Caco-2 (cell line): ENCODE data around the gene HIRA. TPM values are rescaled to one million over a fixed set of nuclear protein-coding genes. Genes with fewer than 3 reads are reported as not detected.

Experiments
- BruUV-seq: library from RNA; stranded (reverse); fragments of 400-500 nt; replicated peaks from 2 replicates; lab custom pipeline; 2021; lab: Mats Ljungman, UMichigan
- CTCF ChIA-PET: fragments of 300-600 bp; sonication (Branson Sonifier 250); formaldehyde crosslinking; loops from one replicate; lab custom pipeline; 2022; ENCODE audit warnings: antibody characterized with exemption; lab: Charles Lee
- POLR2A ChIA-PET: fragments of 300-600 bp; sonication (Branson Sonifier 250); formaldehyde crosslinking; loops from one replicate; lab custom pipeline; 2022; ENCODE audit warnings: antibody characterized with exemption; lab: Charles Lee
- DNase-seq, 2 experiments: peaks; one replicate each; pipeline versions ENCODE4 v3.0.0 to v3.0.0-alpha.2; 2020 to 2022
- H3K27me3 ChIP-seq: replicated peaks from 2 replicates; pipeline ENCODE4 v1.6.0; 2011; ENCODE audit warnings: low read length; ENCODE audit not compliant: control insufficient read depth, insufficient read depth
- H3K36me3 ChIP-seq: 2 replicates; pipeline ENCODE4 v1.5.1; 2011; ENCODE audit warnings: low read length; ENCODE audit not compliant: control insufficient read depth, insufficient read depth
- H3K4me1 ChIP-seq: fragments of 250-450 bp; sonication (Bioruptor Pico); 2 replicates; pipeline ENCODE4 v1.5.1; 2020; ENCODE audit warnings: mild to moderate bottlenecking
- H3K4me3 ChIP-seq: 2 replicates; pipeline ENCODE4 v1.5.1; 2011; ENCODE audit warnings: low read depth, mild to moderate bottlenecking, control low read depth, low read length
- H3K9me3 ChIP-seq: fragments of 250-450 bp; sonication (Bioruptor Pico); 2 replicates; pipeline ENCODE4 v1.5.1; 2020; ENCODE audit warnings: mild to moderate bottlenecking, moderate library complexity
- H3K27ac Mint-ChIP-seq: one replicate; pipeline ENCODE4 v1.8.0; 2022; ENCODE audit warnings: mixed read lengths; ENCODE audit not compliant: unreplicated experiment
- H3K27me3 Mint-ChIP-seq: one replicate; pipeline ENCODE4 v1.8.0; 2022; ENCODE audit warnings: mixed read lengths; ENCODE audit not compliant: insufficient read depth, unreplicated experiment
- H3K36me3 Mint-ChIP-seq: one replicate; pipeline ENCODE4 v1.8.0; 2022; ENCODE audit warnings: mild to moderate bottlenecking, mixed read lengths; ENCODE audit not compliant: insufficient read depth, unreplicated experiment
- H3K4me1 Mint-ChIP-seq: one replicate; pipeline ENCODE4 v1.8.0; 2022; ENCODE audit warnings: low read depth, mixed read lengths; ENCODE audit not compliant: unreplicated experiment
- H3K4me3 Mint-ChIP-seq: one replicate; pipeline ENCODE4 v1.8.0; 2022; ENCODE audit warnings: mild to moderate bottlenecking, moderate library complexity, mixed read lengths; ENCODE audit not compliant: unreplicated experiment
- H3K9me3 Mint-ChIP-seq: one replicate; pipeline ENCODE4 v1.8.0; 2022; ENCODE audit warnings: mixed read lengths; ENCODE audit not compliant: unreplicated experiment
- CTCF ChIP-seq, 2 experiments: fragments of 200-600 bp in 1 of 2; IDR thresholded peaks; 1 replicate in 1 of 2; 2 replicates in 1 of 2; pipeline versions ENCODE4 v1.5.1 to v1.8.0; 2011 to 2022; ENCODE audit warnings: antibody characterized with exemption in 1 of 2, control low read depth in 1 of 2, inconsistent platforms in 1 of 2, low read depth in 1 of 2, low read length in 1 of 2, mild to moderate bottlenecking in 1 of 2, moderate library complexity in 1 of 2; ENCODE audit not compliant: insufficient read depth in 1 of 2, severe bottlenecking in 1 of 2, unreplicated experiment in 1 of 2
- intact Hi-C: fragments of 100-400 bp; cut with micrococcal nuclease; formaldehyde crosslinking; loops from one replicate; pipeline ENCODE4 v1.10.0; 2022; ENCODE audit not compliant: unreplicated experiment
- total RNA-seq: library from RNA; stranded (reverse); gene quantifications from 2 replicates; pipeline ENCODE4 v1.2.3, GENCODE V29; 2022

Gene HIRA
- total RNA-seq, 1 experiment from 2014 or later: 60.1 TPM

- TF ChIP-seq CTCF (IDR thresholded peaks at IDR 0.05; ENCODE audit: insufficient read depth in 1 of 2, low read depth in 1 of 2, low read length in 1 of 2, severe bottlenecking in 1 of 2, unreplicated experiment in 1 of 2): no peak
- CTCF ChIA-PET: interaction anchor here (0.7 to 1.6 kb wide), 4 partner anchors 9 to 113 kb away, joined by 3 to 8 read pairs (median 4); partner anchors contain the start of gene SLC25A1
- peak overlapping the region; percentile 78 for H3K4me3 ChIP-seq
- no peaks in the 10 kb centered on the region for H3K27me3 ChIP-seq
- POLR2A ChIA-PET: interaction anchor here (0.6 kb wide), 3 partner anchors 99 to 147 kb away, joined by 6 read pairs; partner anchors contain the start of genes ESS2 and HIRA
- Mint-ChIP-seq H3K27ac (peak overlapping the region; percentile 42), H3K36me3 (no peaks in the 10 kb centered on the region), H3K4me3 (peak overlapping the region; percentile 82), H3K27me3 (no peaks in the 10 kb centered on the region), H3K9me3 (no peaks in the 10 kb centered on the region), H3K4me1 (peaks cover 4% of the 10 kb centered on the region)
- intact Hi-C loops: loop anchor here (1.0 kb wide), 1 partner anchor 112 kb away; no protein-coding TSS in a partner anchor
- peak; percentile 41 to 49 for DNase-seq
- no peaks in the 10 kb centered on the region for H3K9me3 ChIP-seq
- H3K36me3 ChIP-seq: no peaks in the 10 kb centered on the region
- BruUV-seq: no TSS peak
- no peaks in the 10 kb centered on the region for H3K4me1 ChIP-seq
Observed at GRCh38 chr22:19291218-19291579, 140.3 kb downstream of the HIRA start.

GRCh38 chr22:19290400-19291217 lies 140.9 kb downstream of the HIRA start:
- peak in 1 of 2 experiments; percentile 11 for DNase-seq
- Mint-ChIP-seq H3K27me3 (no peaks in the 10 kb centered on the region), H3K9me3 (no peaks in the 10 kb centered on the region), H3K4me3 (peak overlapping the region; percentile 82), H3K36me3 (no peaks in the 10 kb centered on the region), H3K27ac (peak overlapping the region; percentile 42), H3K4me1 (peaks cover 4% of the 10 kb centered on the region)
- Histone ChIP-seq H3K9me3 (no peaks in the 10 kb centered on the region), H3K4me3 (peak overlapping the region; percentile 78), H3K4me1 (no peaks in the 10 kb centered on the region), H3K36me3 (no peaks in the 10 kb centered on the region), H3K27me3 (no peaks in the 10 kb centered on the region)
- intact Hi-C loops: loop anchor here (1.0 kb wide), 1 partner anchor 111 kb away; no protein-coding TSS in a partner anchor
- ChIA-PET CTCF (interaction anchor here (1.2 to 1.6 kb wide), 2 partner anchors 111 to 112 kb away, joined by 4 to 8 read pairs; partner anchors contain the start of gene SLC25A1), POLR2A (no interaction called here)
- BruUV-seq: TSS peak; percentile 31
- no peak for TF ChIP-seq CTCF (IDR thresholded peaks at IDR 0.05; ENCODE audit: insufficient read depth in 1 of 2, low read depth in 1 of 2, low read length in 1 of 2, severe bottlenecking in 1 of 2, unreplicated experiment in 1 of 2)

GRCh38 chr22:19289475-19290161 lies 141.9 kb downstream of the HIRA start:
- peaks cover 4% of the 10 kb centered on the region for H3K4me1 Mint-ChIP-seq
- no peaks in the 10 kb centered on the region for H3K9me3 ChIP-seq
- no peak for DNase-seq
- TF ChIP-seq CTCF (IDR thresholded peaks at IDR 0.05; ENCODE audit: insufficient read depth in 1 of 2, low read depth in 1 of 2, low read length in 1 of 2, severe bottlenecking in 1 of 2, unreplicated experiment in 1 of 2): no peak
- H3K36me3 ChIP-seq: no peaks in the 10 kb centered on the region
- H3K4me1 ChIP-seq: no peaks in the 10 kb centered on the region
- no peaks in the 10 kb centered on the region for H3K9me3 Mint-ChIP-seq
- intact Hi-C loops: no loop called here
- H3K4me3 Mint-ChIP-seq: no peak overlapping the region
- H3K4me3 ChIP-seq: no peak overlapping the region
- ChIA-PET CTCF (no interaction called here), POLR2A (no interaction called here)
- H3K36me3 Mint-ChIP-seq: no peaks in the 10 kb centered on the region
- H3K27me3 Mint-ChIP-seq: no peaks in the 10 kb centered on the region
- BruUV-seq: no TSS peak
- H3K27ac Mint-ChIP-seq: peak overlapping the region; percentile 4
- H3K27me3 ChIP-seq: no peaks in the 10 kb centered on the region
